Measurements from ENCODE around the gene LMF1. TPM values are rescaled to one million over a fixed set of nuclear protein-coding genes. Genes with fewer than 3 reads are reported as not detected.

The LMF1 gene
- total and polyA plus RNA-seq, 2 of the 8 experiments (the other 6 are each of a cell fraction or from before 2014, with no cell fraction given) = 3.5 to 9.1 TPM

DNA sequence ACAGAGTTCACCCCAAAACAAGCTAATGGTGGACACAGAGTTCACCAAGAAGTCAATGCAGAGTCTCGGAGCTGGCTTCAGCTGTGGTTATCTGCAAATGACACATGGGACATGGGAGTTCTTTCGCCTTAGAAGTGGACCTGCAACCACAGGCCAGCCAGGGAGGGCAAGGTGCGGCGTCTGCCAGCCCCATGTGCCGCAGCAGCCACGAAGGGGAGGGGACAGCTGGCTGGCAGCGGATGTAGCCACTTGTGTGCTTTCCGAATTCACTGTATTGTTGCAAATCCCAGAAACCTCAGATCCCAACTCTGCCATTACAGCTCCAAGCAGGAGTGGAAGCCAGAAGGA is 24.8 kb downstream of the LMF1 start (continued):
- TF ChIP-seq, protein P1, sequence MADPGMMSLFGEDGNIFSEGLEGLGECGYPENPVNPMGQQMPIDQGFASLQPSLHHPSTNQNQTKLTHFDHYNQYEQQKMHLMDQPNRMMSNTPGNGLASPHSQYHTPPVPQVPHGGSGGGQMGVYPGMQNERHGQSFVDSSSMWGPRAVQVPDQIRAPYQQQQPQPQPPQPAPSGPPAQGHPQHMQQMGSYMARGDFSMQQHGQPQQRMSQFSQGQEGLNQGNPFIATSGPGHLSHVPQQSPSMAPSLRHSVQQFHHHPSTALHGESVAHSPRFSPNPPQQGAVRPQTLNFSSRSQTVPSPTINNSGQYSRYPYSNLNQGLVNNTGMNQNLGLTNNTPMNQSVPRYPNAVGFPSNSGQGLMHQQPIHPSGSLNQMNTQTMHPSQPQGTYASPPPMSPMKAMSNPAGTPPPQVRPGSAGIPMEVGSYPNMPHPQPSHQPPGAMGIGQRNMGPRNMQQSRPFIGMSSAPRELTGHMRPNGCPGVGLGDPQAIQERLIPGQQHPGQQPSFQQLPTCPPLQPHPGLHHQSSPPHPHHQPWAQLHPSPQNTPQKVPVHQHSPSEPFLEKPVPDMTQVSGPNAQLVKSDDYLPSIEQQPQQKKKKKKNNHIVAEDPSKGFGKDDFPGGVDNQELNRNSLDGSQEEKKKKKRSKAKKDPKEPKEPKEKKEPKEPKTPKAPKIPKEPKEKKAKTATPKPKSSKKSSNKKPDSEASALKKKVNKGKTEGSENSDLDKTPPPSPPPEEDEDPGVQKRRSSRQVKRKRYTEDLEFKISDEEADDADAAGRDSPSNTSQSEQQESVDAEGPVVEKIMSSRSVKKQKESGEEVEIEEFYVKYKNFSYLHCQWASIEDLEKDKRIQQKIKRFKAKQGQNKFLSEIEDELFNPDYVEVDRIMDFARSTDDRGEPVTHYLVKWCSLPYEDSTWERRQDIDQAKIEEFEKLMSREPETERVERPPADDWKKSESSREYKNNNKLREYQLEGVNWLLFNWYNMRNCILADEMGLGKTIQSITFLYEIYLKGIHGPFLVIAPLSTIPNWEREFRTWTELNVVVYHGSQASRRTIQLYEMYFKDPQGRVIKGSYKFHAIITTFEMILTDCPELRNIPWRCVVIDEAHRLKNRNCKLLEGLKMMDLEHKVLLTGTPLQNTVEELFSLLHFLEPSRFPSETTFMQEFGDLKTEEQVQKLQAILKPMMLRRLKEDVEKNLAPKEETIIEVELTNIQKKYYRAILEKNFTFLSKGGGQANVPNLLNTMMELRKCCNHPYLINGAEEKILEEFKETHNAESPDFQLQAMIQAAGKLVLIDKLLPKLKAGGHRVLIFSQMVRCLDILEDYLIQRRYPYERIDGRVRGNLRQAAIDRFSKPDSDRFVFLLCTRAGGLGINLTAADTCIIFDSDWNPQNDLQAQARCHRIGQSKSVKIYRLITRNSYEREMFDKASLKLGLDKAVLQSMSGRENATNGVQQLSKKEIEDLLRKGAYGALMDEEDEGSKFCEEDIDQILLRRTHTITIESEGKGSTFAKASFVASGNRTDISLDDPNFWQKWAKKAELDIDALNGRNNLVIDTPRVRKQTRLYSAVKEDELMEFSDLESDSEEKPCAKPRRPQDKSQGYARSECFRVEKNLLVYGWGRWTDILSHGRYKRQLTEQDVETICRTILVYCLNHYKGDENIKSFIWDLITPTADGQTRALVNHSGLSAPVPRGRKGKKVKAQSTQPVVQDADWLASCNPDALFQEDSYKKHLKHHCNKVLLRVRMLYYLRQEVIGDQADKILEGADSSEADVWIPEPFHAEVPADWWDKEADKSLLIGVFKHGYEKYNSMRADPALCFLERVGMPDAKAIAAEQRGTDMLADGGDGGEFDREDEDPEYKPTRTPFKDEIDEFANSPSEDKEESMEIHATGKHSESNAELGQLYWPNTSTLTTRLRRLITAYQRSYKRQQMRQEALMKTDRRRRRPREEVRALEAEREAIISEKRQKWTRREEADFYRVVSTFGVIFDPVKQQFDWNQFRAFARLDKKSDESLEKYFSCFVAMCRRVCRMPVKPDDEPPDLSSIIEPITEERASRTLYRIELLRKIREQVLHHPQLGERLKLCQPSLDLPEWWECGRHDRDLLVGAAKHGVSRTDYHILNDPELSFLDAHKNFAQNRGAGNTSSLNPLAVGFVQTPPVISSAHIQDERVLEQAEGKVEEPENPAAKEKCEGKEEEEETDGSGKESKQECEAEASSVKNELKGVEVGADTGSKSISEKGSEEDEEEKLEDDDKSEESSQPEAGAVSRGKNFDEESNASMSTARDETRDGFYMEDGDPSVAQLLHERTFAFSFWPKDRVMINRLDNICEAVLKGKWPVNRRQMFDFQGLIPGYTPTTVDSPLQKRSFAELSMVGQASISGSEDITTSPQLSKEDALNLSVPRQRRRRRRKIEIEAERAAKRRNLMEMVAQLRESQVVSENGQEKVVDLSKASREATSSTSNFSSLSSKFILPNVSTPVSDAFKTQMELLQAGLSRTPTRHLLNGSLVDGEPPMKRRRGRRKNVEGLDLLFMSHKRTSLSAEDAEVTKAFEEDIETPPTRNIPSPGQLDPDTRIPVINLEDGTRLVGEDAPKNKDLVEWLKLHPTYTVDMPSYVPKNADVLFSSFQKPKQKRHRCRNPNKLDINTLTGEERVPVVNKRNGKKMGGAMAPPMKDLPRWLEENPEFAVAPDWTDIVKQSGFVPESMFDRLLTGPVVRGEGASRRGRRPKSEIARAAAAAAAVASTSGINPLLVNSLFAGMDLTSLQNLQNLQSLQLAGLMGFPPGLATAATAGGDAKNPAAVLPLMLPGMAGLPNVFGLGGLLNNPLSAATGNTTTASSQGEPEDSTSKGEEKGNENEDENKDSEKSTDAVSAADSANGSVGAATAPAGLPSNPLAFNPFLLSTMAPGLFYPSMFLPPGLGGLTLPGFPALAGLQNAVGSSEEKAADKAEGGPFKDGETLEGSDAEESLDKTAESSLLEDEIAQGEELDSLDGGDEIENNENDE (IDR thresholded peaks at IDR 0.05; ENCODE audit: insufficient replicate concordance, low read length) = no peak
- TF ChIP-seq RFX5 (IDR thresholded peaks at IDR 0.05; ENCODE audit: borderline replicate concordance, low read depth, low read length) (no peak), BCL11A (IDR thresholded peaks at IDR 0.05; ENCODE audit: low read depth in 2 of 2, low read length in 2 of 2) (no peak)

Data from H1 (cell line).